DMS53 (cell line): ENCODE measurements around the gene TNS3.
"Not testable (repeated sequence)": the region's sequence is repeated elsewhere in the genome, so short reads cannot be mapped to it uniquely, and the experiment has no call there.

Experiments
- DNase-seq: peaks from one replicate; lab custom pipeline; 2025; lab: John Stamatoyannopoulos, UW

The TNS3 gene

DNA sequence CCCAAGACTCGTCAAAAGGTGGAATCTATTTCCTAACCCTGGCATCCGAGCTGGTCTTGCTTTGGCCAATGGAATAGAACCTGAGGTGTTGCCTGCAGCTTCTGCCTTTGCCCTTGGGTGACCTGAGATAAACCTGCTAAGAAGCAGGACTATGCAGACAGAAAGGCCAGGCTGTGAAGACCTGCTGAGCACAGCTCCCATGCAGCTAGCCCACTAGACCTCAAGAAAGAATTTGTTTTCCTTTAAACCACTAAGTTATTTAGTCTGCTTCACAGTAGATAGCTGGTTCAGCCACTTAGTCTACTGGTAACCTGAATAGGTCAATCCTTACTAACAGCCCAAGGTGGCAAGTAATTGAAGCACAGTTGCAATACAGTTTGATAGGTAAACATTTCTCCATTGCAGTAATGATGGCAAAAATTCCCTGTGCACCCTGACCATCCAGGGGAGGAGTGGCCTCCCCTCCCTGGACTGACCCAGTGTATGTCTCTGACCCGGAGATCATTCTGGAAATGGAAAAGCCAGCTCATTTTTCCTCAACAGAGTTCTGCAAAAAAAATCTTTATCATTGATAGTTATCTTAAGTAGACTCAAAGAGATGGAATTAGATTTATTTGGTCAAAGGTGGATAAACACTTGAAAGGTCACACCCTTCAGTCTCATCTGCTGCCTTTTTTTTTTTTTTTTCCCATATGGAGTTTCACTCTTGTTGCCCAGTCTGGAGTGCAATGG lies 20.0 kb downstream of the TNS3 start:
- no peak for DNase-seq

DNA sequence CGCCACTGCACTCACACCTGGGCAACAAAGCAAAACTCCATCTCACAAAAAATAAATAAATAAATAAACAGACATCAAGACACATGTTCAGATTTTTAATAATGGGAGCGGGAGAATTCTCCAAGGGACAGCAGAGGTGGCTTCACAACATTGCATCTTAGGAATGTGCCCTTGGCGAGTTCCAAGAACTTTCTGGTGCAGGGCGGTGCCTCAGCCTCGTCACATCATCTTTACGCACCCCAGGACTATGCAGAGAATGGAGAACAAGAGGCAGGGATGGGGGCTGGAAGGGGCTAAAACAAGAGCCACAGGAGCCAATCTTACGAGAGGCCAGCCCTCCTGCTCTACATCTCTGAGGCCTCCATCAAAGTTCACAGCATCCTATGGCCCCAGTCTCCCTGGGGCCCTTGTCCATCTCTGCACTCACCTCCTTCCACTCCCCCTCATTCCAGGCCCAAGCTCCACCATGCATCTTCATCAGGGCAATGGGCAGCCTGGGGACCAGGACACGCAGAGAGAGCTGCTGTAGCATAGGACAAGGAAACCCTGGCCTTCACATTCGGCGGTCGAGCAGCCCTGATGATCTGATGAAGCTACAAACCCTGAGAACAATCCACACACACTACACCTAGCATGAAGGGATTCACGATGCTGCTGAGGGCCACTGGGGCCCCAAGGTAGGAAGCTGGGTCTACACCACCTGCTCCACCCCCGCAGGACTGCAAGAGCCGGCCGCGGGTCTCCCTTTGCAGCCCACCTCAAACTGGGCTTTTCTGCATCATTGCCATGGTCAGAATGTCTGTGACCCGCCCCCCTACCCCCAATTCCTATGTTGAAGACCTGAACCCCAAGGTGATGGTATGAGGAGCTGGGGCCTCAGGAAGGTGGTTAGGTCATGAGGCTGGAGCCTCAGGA lies 22.3 kb downstream of the TNS3 start:
- no peak for DNase-seq

DNA sequence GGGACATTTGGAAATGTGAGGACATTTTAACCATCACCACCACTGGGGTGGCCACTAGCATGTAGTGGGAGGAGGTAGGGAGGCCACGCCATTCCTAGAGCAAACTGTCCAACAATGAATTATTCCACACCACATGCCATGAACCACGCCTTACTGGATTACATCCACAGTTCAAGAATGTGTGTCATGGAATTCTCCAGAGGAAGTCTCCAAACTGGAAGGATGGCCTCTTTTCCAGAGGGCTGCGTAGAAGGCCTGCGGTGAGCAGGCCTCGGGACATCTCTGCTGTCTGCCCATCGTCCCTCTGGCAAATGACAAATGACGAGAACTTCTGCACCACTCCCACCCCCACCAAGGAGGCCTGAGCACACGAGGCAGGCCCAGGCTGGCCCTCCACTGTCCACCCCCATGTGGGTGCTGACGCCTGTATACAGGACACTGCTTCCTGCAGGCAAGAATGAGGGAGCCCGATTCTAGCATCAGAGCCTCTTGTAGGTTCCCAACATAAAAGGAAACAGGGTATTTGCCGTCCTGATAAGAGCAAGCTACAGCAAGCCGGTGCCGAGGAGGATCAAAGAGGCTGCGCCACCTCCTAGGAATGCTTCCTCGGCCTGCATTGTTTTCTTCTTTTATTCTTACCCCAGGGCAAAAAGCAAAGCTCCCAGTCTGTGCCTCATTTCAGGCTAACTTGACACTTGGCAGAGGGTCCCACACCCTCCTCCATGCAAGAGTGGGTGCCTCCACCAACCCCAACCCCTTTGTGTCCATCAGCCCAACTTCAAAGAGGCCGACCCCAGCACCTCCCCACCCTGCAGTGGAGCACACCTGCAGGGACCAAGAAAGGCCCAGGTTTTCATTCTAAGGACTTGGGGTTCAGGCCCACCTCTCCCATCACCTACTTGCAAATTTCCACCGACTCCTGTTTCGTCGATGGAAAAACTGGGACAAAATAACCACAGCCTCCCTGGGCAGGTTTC lies 23.9 kb downstream of the TNS3 start:
- no peak for DNase-seq

DNA sequence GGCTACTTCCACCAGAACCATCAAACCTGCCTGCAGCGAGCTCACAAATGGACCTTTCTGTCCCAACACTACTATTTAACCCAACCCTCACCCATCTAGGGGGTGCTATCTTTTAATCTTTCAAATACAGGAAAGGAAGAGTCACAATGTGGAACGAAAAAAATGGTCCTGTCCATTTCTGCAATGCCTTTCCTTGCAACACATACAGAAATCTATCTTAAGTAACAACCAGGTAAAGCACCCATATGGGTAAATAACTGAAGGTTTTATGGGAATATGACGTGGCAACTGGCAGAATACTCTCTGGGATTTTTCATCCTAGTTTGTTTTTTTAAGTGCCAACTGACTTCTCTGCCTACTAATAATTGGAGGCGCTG lies 24.6 kb downstream of the TNS3 start:
- no peak for DNase-seq

DNA sequence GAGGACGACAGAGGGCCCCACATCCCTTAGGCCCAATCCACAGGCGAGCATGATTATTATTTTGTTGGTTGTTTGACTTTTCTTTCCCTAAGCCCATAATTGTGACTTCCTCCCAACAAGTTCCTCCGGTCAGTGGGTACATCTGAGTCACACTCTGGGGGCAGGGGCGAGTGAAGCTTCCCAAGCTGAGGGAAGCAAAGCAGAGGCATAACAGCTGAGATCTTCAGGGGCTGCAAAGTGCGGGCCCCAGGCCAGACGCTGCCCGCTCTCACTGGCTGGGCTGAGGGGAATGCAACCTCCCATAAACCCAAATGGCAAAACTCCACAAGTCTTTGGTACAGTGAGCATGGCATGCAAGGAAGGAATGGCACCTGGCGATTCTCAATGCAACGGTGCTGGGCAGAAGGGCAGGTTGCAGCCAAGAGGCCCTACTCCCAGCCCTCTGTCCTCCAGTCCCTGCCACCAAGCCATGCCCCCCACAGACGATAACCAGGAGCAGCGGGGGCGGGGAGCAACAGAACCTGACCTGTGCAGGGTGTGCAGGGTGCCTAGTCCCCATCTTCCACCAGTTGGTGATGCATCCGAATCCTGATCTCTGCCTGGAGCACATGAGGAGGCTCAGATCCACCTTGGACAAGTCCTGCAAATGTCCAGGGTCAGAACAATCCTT lies 25.3 kb downstream of the TNS3 start:
- DNase-seq = no peak

DNA sequence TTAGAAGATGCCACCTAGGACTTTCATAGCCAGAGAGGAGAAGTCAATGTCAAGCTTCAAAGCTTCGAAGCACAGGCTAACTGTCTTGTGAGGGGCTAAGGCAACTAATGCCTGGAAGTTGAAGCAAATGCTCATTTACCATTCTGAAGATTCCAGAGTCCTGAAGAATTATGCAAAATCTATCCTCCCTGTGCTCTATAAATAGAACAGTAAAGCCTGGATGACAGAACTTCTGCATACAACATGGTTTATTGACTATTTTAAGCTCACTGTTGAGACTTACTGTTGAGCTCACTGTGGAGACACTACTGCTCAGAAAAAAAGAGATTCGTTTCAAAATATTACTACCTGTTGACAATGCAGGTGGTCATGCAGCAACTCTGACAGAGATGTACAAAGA lies 28.6 kb downstream of the TNS3 start:
- no peak for DNase-seq

DNA sequence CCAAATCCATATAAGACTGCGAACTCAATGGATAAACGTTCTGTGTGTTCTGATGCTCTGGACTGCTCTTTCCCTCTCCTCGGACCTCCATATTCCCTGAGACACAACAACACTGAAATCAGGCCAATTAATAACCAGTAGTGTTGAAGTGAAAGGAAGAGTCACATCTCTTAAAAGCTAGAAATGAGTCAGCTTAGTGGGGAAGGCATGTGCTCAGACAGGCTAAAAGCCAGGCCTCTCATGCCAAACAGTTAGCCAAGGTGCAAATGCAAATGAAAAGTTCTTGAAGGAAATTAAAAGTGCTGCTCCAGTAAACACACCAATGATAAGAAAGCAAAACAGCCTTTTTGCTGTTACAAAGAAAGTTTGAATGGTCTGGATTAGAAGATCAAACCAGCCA lies 29.3 kb downstream of the TNS3 start:
- DNase-seq = no peak

DNA sequence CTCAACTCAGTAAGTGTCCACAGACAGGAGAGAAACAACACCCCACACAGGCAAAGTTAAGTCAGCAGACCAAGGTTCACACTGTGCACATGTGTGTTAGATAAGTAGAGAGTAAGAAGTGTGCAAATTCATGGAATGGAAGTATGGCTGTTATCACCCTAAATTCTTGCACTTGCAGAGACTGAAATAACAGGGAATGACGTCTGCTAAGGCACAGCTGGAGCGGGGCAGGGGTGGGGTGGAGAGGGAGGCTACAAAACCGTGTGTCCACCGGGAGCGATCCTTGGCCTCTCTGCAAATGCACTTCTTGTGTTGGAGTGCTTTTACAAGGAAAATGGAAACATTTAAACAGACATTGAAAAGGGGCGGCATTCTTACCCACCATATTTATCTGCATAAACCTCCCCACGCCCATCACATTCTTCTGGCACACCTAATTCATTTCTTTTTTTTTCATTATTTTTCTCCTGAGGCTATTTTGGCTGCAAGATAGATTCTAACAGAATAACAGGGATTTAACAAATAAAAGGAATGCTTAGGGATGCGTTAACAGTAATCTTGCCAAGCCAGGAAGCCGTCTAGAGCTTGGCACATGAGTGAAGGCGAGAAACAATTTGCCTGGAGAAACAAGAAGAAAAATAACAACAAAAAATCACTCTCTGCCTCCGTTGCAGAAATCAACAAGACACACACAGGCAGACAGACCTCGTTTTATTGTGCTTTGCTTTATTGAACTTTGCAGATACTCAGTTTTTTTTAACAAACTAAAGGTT lies 30.1 kb downstream of the TNS3 start:
- DNase-seq = no peak

DNA sequence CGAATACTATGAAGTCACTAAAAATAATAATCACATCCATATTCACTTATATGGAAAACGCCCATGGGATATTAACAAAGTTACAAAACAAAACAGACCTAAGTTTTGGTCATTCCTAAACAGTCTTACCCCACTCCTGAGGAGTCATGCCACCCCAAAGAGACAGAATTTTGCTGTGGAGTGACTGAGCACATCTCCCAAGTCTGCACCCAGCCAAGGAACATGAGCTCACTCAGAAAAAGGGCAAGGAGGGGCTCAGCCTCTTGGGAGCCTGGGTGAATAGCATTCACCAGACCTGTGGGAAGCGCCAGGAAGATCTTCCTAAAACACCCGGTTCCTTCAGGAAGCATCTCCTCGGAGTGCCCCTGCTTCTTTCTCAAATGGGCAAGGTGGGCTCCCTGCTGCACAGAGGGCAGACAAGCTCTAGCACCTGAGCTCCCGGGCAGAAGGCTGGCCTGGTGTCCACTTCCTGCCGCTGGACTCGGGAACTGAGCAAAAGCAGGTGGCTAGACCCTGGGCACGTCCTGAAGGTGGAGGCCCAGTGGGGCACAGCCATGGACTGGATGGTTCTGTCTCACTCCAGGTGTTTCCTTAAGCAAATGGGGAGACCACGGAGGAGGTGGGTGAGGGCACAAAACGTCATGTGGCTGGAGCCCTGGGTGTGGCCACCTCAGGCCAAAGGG lies 31.0 kb downstream of the TNS3 start:
- no peak for DNase-seq

DNA sequence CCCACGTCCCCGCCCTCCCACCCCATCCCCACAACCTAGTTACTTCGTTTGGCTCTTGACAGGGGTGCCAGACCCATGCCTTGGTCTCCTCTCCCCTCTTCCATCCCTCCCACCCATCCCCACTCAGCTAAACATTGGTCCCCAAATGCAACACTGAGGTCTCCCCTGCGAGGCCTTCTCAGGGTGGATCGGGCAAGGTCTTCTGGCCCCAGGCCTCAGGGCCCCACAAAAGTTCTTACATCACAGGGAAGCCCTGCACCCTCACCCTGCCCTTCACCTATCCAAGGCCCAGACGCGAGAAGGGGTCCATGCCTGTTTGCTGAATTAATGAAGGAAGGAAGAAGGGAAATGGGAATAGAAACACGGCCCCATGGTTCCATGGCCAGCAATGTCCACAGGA lies 32.0 kb downstream of the TNS3 start:
- no peak for DNase-seq

DNA sequence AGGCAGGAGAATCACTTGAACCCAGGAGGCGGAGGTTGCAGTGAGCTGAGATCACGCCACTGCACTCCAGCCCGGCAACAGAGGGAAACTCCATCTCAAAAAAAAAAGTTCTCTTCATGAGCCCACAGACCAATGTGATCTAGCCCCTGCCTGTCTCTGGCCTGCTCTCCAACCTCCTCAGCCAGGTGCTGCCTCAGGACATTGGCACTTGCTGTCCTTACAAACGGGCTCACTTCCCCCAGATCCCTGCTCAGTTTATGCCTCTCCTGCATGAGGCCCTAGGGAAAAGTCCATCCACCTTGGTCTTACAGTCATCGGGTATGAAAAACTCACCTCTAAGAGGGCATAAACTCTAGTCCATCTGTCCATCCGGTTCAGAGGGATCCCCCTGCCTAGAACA lies 32.5 kb downstream of the TNS3 start:
- DNase-seq = no peak

DNA sequence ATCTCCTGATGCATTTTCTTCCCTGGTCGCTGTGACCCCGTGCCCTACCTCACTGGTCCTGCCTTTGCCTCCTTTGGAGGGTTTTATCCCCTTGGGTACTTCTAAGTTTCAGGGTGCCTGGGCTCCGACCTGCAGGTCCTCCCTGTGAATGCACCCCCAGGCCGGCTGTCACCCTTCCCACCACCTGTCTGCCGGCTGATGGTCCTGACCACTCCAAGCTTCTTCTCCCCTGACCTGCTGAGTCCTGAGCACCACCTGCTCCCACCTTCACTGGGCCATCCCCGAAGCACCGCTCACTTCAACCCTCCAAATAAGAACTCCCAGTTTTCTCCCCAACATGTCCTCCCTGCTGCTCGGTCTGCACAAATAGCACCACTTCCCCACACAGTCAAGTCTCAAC lies 33.4 kb downstream of the TNS3 start:
- DNase-seq = no peak

DNA sequence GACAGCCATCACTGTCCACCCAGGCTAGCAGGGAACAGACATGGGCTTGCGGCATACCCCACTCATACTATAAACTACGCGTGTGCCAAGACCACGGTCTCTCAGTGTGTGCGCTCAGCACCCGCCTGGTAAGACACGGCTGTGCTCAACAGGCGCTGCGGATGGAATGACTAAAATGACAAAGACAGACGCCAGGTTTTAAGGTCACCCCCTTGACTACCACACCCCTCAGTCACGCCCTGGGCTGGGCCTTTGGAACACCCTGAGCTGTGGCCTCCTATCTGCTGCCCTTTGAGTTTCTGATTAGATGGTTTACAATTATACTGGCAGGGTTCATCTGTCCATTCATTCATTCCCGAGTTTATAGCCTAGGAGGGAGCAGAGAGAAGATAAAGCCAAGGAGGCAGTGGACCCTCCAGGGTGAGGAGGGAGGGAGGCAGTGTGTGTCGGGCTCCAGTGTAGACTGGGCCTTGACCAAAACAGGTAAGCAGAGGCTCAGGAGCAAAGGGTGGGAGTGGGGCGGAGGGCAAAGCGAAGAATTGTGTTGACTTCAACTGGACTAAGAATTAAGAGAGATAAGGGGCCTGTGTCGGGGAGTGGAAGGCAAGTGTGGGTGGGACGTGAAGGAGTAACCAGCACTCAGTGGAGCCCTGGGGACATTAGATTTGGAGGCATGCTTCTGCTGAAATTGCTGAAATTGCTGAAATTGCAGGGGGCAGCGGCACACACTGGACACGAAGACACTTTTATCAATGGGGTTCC lies 35.0 kb downstream of the TNS3 start:
- DNase-seq = no peak

DNA sequence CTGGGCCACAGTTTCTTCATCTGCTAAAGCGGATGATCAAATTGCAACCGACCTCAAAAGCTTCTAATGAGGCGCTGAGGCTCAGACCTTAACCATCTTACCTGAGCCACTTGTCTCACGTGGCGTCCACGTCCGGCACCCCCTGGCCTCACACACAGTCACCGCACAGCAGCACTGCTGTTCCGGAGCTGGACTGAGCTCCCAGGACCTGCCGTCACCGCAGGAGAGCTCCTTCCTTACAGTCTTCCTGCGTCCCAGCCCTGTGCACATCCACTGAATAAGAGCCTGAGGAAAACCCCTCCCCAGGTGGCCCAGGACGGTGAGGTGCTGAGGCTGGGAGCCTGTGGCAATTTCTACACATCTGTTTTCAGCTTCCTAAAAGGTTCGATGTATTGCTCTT lies 35.7 kb downstream of the TNS3 start:
- DNase-seq = no peak

DNA sequence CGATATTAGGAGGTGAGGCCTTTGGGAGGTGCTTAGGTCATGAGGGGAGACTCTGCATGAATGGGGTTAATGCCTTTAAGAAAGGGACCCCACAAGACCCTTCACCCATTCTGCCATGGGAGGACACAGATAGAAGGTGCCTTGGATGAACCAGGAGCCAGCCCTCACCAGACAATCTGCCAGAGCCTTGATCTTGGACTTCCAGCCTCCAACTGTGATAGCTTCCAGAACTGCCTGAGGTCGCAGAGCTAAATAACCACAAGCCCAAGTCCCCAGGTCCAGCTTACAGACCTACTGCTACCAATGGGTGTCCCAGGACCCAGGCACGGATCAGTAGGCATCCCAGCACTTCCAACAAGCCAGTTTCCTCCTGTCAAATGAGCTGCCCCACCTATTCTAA lies 37.5 kb downstream of the TNS3 start:
- no peak for DNase-seq

DNA sequence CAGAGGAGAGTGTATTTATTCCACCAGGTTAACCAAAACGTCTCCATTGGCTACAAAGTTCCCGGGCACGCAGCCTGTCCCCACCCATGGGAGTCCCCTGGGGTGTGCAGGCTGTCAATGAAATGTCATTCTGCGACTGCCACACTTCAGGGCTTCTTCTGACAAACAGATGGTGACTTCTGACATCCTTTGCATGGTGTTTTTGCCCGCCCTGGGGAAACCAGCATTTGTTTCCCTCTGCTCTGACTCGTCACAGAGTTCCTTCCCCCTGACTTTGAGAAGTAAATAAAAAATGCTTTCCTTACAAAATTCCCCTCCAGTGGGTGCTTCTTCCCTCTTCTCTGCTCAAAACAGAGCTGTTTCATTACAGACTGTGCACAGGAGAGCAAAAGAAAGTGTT lies 38.2 kb downstream of the TNS3 start:
- no peak for DNase-seq

DNA sequence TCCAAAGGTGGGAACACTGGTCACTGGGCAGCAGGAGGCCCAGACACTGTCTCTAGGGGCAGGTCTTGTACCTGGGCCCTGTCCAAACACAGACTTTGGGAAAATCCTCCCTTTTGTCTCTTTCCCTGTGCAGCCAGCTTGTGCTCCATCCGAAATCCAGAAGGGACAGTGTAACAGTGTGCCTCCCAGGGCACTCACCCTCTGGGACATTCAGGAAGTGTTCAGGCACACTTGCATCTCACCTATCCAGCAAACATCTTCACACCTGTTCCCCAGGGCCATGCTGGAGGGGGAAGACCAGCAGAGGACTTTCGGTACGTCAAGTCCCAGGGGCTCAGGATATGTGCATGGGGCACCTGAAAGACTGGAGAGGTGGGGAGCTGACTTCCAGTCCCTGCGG lies 38.9 kb downstream of the TNS3 start:
- DNase-seq = no peak

DNA sequence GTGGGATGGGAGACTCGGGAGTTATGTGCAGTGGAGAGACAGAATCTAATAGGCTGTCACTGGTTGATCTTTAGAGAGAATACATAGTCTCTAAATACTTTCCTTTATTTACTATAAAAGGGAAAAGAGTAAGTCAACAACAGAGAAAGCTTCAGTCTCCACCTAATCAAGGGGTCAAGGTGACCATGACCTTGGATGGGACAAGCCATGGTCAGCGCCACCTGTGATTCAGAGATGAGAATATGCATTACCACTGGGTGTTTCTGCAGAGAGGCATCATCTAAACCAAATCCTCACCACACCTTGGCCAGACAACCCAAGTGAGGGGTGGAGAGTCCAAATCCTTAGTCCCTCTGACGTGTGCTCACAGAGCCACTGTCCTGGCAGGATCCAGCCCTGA lies 39.9 kb downstream of the TNS3 start:
- DNase-seq = no peak

DNA sequence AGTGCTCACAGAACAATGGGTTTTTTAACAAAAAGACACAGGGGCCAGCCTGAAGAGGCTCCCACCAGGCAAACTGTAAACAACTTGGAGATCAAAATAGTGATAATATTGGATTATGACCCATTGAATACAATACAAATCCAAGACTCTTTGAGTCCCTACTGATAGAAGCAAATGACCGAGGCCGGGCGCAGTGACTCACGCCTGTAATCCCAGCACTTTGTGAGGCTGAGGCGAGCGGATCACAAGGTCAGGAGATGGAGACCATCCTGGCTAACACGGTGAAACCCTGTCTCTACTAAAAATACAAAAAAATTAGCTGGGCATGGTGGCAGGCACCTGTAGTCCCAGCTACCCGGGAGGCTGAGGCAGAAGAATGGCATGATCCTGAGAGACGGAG lies 40.4 kb downstream of the TNS3 start:
- DNase-seq = not testable (repeated sequence)
